Endothelial cell of umbilical vein (primary cell): ENCODE measurements around the gene FLNB. TPM values are rescaled to one million over a fixed set of nuclear protein-coding genes. Genes with fewer than 3 reads are reported as not detected.

Experiments
- BruUV-seq: library from RNA; stranded (reverse); fragments of 400-500 nt; replicated peaks from 2 replicates; lab custom pipeline; 2021; lab: Mats Ljungman, UMichigan
- CTCF ChIA-PET: fragments of 300-600, 350-600 bp; sonication (Branson Sonifier 250); formaldehyde crosslinking; loops from one replicate; lab custom pipeline; 2021; ENCODE audit warnings: antibody characterized with exemption, inconsistent platforms; lab: Charles Lee
- POLR2A ChIA-PET: fragments of 300-600, 350-600 bp; sonication (Branson Sonifier 250); formaldehyde crosslinking; loops from one replicate; lab custom pipeline; 2021; ENCODE audit warnings: antibody characterized with exemption, inconsistent platforms; lab: Charles Lee
- DNase-seq: peaks from one replicate; pipeline ENCODE4 v3.0.0-alpha.2; 2011; ENCODE audit warnings: low read depth, low spot score
- FAIRE-seq: peaks from 2 replicates; lab custom pipeline; 2011; peaks lifted over from hg19 to GRCh38; lab: Jason Lieb, UNC
- H2AFZ ChIP-seq: 2 replicates; pipeline ENCODE4 v1.6.0; 2012; ENCODE audit warnings: low read depth, low read length, control low read depth, inconsistent platforms
- H3K27ac ChIP-seq: 2 replicates; pipeline ENCODE4 v1.5.1; 2011; ENCODE audit warnings: low read depth, mild to moderate bottlenecking, control low read depth, low read length, moderate library complexity; ENCODE audit not compliant: insufficient read depth
- H3K27me3 ChIP-seq, 2 experiments: 2 replicates each; pipeline versions ENCODE4 v1.6.0 to v1.6.1; 2011; ENCODE audit warnings: low read length in 2 of 2, mixed read lengths in 1 of 2; ENCODE audit not compliant: control insufficient read depth in 2 of 2, insufficient read depth in 2 of 2
- H3K36me3 ChIP-seq, 2 experiments: 2 replicates in 1 of 2; 3 replicates in 1 of 2; pipeline ENCODE4 v1.5.1; 2011; ENCODE audit warnings: low read length in 2 of 2, mild to moderate bottlenecking in 1 of 2, moderate library complexity in 1 of 2; ENCODE audit not compliant: control insufficient read depth in 2 of 2, insufficient read depth in 2 of 2; ENCODE audit errors: extremely low read depth in 1 of 2
- H3K4me1 ChIP-seq: 3 replicates; pipeline ENCODE4 v1.5.1; 2011; ENCODE audit warnings: mild to moderate bottlenecking, low read length; ENCODE audit not compliant: control insufficient read depth, insufficient read depth; ENCODE audit errors: extremely low read depth
- H3K4me2 ChIP-seq: 2 replicates; pipeline ENCODE4 v1.6.1; 2011; ENCODE audit warnings: low read length, control low read depth, mixed read lengths; ENCODE audit not compliant: insufficient read depth
- H3K4me3 ChIP-seq, 3 experiments: fragments of 200-600 bp in 1 of 3; sonication (generic), shearing (Covaris generic) in 1 of 3; replicated peaks in 1 of 3; 2 replicates each; pipeline ENCODE4 v1.5.1; 2011 to 2016; ENCODE audit warnings: control low read depth in 3 of 3, low read length in 3 of 3, mild to moderate bottlenecking in 2 of 3, inconsistent platforms in 1 of 3, low read depth in 1 of 3, moderate library complexity in 1 of 3; ENCODE audit not compliant: insufficient read depth in 1 of 3
- H3K79me2 ChIP-seq: 2 replicates; pipeline ENCODE4 v1.6.0; 2012; ENCODE audit warnings: low read length, inconsistent platforms; ENCODE audit not compliant: control insufficient read depth, insufficient read depth
- H3K9ac ChIP-seq: replicated peaks from 2 replicates; pipeline ENCODE3; 2011; ENCODE audit warnings: low read length, control low read depth; ENCODE audit not compliant: insufficient read depth; ENCODE audit errors: extremely low read depth
- H3K9me1 ChIP-seq: replicated peaks from 3 replicates; pipeline ENCODE4 v1.6.0; 2011; ENCODE audit warnings: mild to moderate bottlenecking, low read length; ENCODE audit not compliant: control insufficient read depth, insufficient read depth; ENCODE audit errors: extremely low read depth
- H3K9me3 ChIP-seq: replicated peaks from 2 replicates; pipeline ENCODE4 v1.5.1; 2012; ENCODE audit warnings: low read length, inconsistent platforms; ENCODE audit not compliant: control insufficient read depth, insufficient read depth
- H4K20me1 ChIP-seq: replicated peaks from 2 replicates; pipeline ENCODE3; 2011; ENCODE audit warnings: mild to moderate bottlenecking, low read length; ENCODE audit not compliant: control insufficient read depth, insufficient read depth; ENCODE audit errors: extremely low read depth
- CTCF ChIP-seq, 2 donors: IDR thresholded peaks; 1 replicate in 1 of 2; 2 replicates in 1 of 2; pipeline ENCODE4 v1.5.1; 2011; ENCODE audit warnings: low read length in 2 of 2, mild to moderate bottlenecking in 2 of 2, moderate library complexity in 2 of 2, control low read depth in 1 of 2, inconsistent platforms in 1 of 2, low read depth in 1 of 2; ENCODE audit not compliant: insufficient read depth in 1 of 2; ENCODE audit errors: extremely low read depth in 1 of 2
- FOS ChIP-seq: IDR thresholded peaks from 2 replicates; pipeline ENCODE4 v1.6.1; 2011; ENCODE audit warnings: mild to moderate bottlenecking, low read length, moderate library complexity, borderline replicate concordance; ENCODE audit not compliant: insufficient read depth
- GATA2 ChIP-seq: IDR thresholded peaks from 2 replicates; pipeline ENCODE4 v1.7.0; 2011; ENCODE audit warnings: low read depth, mild to moderate bottlenecking, moderate library complexity, mixed read lengths, low read length; ENCODE audit not compliant: insufficient read length, insufficient read depth
- POLR2A ChIP-seq: IDR thresholded peaks from 2 replicates; pipeline ENCODE4 v1.6.1; 2012; ENCODE audit warnings: low read depth, mild to moderate bottlenecking, control low read depth, low read length
- POLR2AphosphoS5 ChIP-seq: IDR thresholded peaks from 2 replicates; pipeline ENCODE4 v1.6.1; 2012; ENCODE audit warnings: low read depth, mild to moderate bottlenecking, control low read depth, low read length, moderate library complexity; ENCODE audit not compliant: insufficient read depth
- dilution Hi-C: fragments of 300-500 bp; cut with MboI; formaldehyde crosslinking; loops from one replicate; pipeline ENCODE4 v1.15.0; 2019; ENCODE audit warnings: low sequenced_read_pairs; ENCODE audit not compliant: extremely low pct_ligation_motif_present
- intact Hi-C: fragments of 100-400 bp; cut with micrococcal nuclease; formaldehyde crosslinking; loops from one replicate; pipeline ENCODE4 v1.10.0; 2022
- polyA plus RNA-seq, 4 experiments: library from polyadenylated mRNA; depleted of rRNA in 3 of 4; stranded (reverse) in 3 of 4; unstranded in 1 of 4; fragments of >200 nt; gene quantifications; 2 replicates each; pipeline versions ENCODE4 v1.2.1 to v1.2.3, GENCODE V29; 2011 to 2012; ENCODE audit warnings: missing spikeins in 1 of 4
- total RNA-seq: library from RNA; stranded (reverse); gene quantifications from 2 replicates; pipeline ENCODE4 v1.2.3, GENCODE V29; 2021
- TF ChIP-seq, protein P1 (sequence below): IDR thresholded peaks from 2 replicates; pipeline ENCODE4 v1.6.1; 2011; ENCODE audit not compliant: insufficient read depth, insufficient read length

Gene FLNB
- total and polyA plus RNA-seq, 2 donors (not counting 3 experiments of a cell fraction or from before 2014, with no cell fraction given), result 479 to 670 TPM

- H3K27me3 ChIP-seq, result no peaks in the 10 kb centered on the region
- no peaks in the 10 kb centered on the region for H3K9me3 ChIP-seq
- peaks cover 24% of the 10 kb centered on the region for H3K79me2 ChIP-seq
- ChIA-PET POLR2A (interaction anchor here (0.5 kb wide), 1 partner anchor 1264 kb away, joined by 4 read pairs; no protein-coding TSS in a partner anchor), CTCF (interaction anchor here (1.6 to 2.1 kb wide), 2 partner anchors 43 to 55 kb away, joined by 4 to 16 read pairs; no protein-coding TSS in a partner anchor)
- BruUV-seq, result no TSS peak
- peak; percentile 23 for TF ChIP-seq FOS
- TF ChIP-seq, protein P1, sequence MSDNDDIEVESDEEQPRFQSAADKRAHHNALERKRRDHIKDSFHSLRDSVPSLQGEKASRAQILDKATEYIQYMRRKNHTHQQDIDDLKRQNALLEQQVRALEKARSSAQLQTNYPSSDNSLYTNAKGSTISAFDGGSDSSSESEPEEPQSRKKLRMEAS, result no peak
- peak overlapping the region; percentile 31 for H3K27ac ChIP-seq
- no peak overlapping the region for H3K4me2 ChIP-seq
- no peaks in the 10 kb centered on the region for H4K20me1 ChIP-seq
- no peak overlapping the region for H3K9ac ChIP-seq
- no peaks in the 10 kb centered on the region for H3K36me3 ChIP-seq
- DNase-seq, result peak; percentile 82
- peak overlapping the region; percentile 26 for H2AFZ ChIP-seq
- no peaks in the 10 kb centered on the region for H3K9me1 ChIP-seq
- peak; percentile 79 for FAIRE-seq
- no peak overlapping the region for H3K4me3 ChIP-seq
- dilution Hi-C loops (no loop called here), intact Hi-C loops (loop anchor here (5.0 kb wide), 1 partner anchor 143 kb away; no protein-coding TSS in a partner anchor)
- H3K4me1 ChIP-seq, result peaks cover 8% of the 10 kb centered on the region
Measured at GRCh38 chr3:58005669-58006068, 2.6 kb upstream of the FLNB start.

DNA sequence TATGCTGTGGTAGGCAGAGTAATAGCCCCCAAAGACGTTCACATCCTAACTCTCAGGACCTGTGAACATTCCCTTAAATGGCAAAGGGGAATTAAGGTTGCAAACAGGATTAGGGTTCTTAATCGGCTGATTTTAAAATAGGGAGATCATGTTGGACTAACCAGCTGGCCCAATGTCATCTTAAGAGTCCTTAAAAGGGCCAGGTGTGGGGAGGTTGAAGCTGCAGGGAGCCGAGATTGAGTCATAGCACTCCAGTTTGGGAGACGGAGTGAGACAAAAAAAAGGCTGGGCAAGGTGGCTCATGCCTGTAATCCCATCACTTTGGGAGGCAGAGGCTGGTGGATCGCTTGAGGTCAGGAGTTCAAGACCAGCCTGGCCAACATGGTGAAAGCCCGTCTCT, 1.6 kb upstream of the FLNB start:
- H3K27me3 ChIP-seq, result no peaks in the 10 kb centered on the region
- H3K4me2 ChIP-seq, result no peak overlapping the region
- no peaks in the 10 kb centered on the region for H3K9me3 ChIP-seq
- dilution Hi-C loops, result no loop called here
- H3K9ac ChIP-seq, result no peak overlapping the region
- no peak overlapping the region for H2AFZ ChIP-seq
- no peak overlapping the region for H3K27ac ChIP-seq
- intact Hi-C loops, result loop anchor here (5.0 kb wide), 1 partner anchor 144 kb away; no protein-coding TSS in a partner anchor
- H3K4me1 ChIP-seq, result peaks cover 15% of the 10 kb centered on the region
- no peaks in the 10 kb centered on the region for H4K20me1 ChIP-seq
- DNase-seq (no peak), FAIRE-seq (no peak)
- H3K4me3 ChIP-seq, result no peak overlapping the region
- ChIA-PET CTCF (interaction anchor here (1.2 to 3.0 kb wide), 6 partner anchors 36 to 144 kb away, joined by 3 to 26 read pairs (median 10); no protein-coding TSS in a partner anchor), POLR2A (no interaction called here)
- no TSS peak for BruUV-seq
- peaks cover 0 to 2% of the 10 kb centered on the region in 2 experiments for H3K36me3 ChIP-seq
- no peaks in the 10 kb centered on the region for H3K9me1 ChIP-seq
- no peak for TF ChIP-seq GATA2
- no peak for TF ChIP-seq CTCF (IDR thresholded peaks at IDR 0.05; ENCODE audit: extremely low read depth in 1 of 2, insufficient read depth in 1 of 2, low read depth in 1 of 2, low read length in 2 of 2)
- no peak for TF ChIP-seq POLR2AphosphoS5
- TF ChIP-seq POLR2A, result no peak
- H3K79me2 ChIP-seq, result peaks cover 34% of the 10 kb centered on the region
